Liver (tissue), 3 donors: ENCODE measurements around the gene COL26A1.

Source experiments
- HNF4G ChIP-seq: IDR thresholded peaks from 2 replicates; pipeline ENCODE4 v1.6.1; 2016; ENCODE audit warnings: antibody characterized with exemption
- SP1 ChIP-seq: IDR thresholded peaks from 2 replicates; pipeline ENCODE4 v1.6.1; 2018; ENCODE audit warnings: antibody characterized with exemption, mild to moderate bottlenecking
- TAF1 ChIP-seq: conservative IDR thresholded peaks from 2 replicates; pipeline ENCODE4 v1.6.1; 2016; ENCODE audit warnings: antibody characterized with exemption, mild to moderate bottlenecking
- TF ChIP-seq, protein P1 (sequence below): IDR thresholded peaks from 2 replicates; pipeline ENCODE4 v1.6.1; 2016; ENCODE audit warnings: antibody characterized with exemption, mild to moderate bottlenecking
- TF ChIP-seq, protein P2 (sequence below): fragments of 150-350 bp; IDR thresholded peaks from 2 replicates; pipeline ENCODE4 v1.5.1; 2017; ENCODE audit warnings: improper control_type of control experiment, low read depth, low read length; ENCODE audit not compliant: missing input control
- donor health status: healthy.
- donor health status: healthy.

DNA sequence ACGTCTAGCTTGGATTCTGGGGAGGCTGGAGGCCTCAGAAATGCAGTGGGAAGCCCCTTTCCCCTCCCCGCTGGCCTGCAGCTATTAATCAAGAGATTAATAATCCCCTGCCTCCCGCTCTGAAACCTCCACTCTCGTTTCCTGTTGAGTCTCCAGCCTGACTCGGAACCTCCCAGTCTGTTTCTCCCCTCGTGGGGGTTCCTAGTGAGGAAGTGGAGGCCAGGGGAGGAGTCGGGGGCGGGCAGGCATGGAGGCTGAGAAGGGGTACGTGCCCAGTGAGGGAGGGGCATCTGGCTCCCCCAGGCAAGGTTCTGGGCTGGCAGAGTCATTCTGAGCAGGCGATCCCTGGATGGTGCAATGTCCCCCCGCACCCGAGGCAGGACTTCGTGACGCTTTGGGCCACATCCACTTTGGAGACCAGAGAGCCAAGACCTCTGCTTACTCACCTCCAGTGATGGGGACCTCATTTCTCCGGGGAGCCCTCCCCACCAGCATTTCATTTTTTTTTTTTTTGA, 73.6 kb downstream of the COL26A1 start:
- TF ChIP-seq, protein P1, sequence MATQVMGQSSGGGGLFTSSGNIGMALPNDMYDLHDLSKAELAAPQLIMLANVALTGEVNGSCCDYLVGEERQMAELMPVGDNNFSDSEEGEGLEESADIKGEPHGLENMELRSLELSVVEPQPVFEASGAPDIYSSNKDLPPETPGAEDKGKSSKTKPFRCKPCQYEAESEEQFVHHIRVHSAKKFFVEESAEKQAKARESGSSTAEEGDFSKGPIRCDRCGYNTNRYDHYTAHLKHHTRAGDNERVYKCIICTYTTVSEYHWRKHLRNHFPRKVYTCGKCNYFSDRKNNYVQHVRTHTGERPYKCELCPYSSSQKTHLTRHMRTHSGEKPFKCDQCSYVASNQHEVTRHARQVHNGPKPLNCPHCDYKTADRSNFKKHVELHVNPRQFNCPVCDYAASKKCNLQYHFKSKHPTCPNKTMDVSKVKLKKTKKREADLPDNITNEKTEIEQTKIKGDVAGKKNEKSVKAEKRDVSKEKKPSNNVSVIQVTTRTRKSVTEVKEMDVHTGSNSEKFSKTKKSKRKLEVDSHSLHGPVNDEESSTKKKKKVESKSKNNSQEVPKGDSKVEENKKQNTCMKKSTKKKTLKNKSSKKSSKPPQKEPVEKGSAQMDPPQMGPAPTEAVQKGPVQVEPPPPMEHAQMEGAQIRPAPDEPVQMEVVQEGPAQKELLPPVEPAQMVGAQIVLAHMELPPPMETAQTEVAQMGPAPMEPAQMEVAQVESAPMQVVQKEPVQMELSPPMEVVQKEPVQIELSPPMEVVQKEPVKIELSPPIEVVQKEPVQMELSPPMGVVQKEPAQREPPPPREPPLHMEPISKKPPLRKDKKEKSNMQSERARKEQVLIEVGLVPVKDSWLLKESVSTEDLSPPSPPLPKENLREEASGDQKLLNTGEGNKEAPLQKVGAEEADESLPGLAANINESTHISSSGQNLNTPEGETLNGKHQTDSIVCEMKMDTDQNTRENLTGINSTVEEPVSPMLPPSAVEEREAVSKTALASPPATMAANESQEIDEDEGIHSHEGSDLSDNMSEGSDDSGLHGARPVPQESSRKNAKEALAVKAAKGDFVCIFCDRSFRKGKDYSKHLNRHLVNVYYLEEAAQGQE = no peak
- no peak for TF ChIP-seq SP1
- no peak for TF ChIP-seq HNF4G
- TF ChIP-seq TAF1 = no peak
- TF ChIP-seq, protein P2, sequence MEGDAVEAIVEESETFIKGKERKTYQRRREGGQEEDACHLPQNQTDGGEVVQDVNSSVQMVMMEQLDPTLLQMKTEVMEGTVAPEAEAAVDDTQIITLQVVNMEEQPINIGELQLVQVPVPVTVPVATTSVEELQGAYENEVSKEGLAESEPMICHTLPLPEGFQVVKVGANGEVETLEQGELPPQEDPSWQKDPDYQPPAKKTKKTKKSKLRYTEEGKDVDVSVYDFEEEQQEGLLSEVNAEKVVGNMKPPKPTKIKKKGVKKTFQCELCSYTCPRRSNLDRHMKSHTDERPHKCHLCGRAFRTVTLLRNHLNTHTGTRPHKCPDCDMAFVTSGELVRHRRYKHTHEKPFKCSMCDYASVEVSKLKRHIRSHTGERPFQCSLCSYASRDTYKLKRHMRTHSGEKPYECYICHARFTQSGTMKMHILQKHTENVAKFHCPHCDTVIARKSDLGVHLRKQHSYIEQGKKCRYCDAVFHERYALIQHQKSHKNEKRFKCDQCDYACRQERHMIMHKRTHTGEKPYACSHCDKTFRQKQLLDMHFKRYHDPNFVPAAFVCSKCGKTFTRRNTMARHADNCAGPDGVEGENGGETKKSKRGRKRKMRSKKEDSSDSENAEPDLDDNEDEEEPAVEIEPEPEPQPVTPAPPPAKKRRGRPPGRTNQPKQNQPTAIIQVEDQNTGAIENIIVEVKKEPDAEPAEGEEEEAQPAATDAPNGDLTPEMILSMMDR = no peak
